HepG2 (cell line): Measurements from ENCODE around the gene SBK1. TPM values are rescaled to one million over a fixed set of nuclear protein-coding genes. Genes with fewer than 3 reads are reported as not detected.
A peak's percentile ranks its signal among the peaks of the same experiment; 100 is the strongest.

ENCODE experiments used
- BRD4 ChIP-seq: sonication (generic); formaldehyde crosslinking; IDR thresholded peaks from 2 replicates; pipeline ENCODE4 v1.4.0; 2020; ENCODE audit warnings: missing genetic modification reagents
- CENPT ChIP-seq: sonication (generic); formaldehyde crosslinking; IDR thresholded peaks from 2 replicates; pipeline ENCODE4 v1.8.0; 2022; ENCODE audit warnings: low read depth, mild to moderate bottlenecking, moderate library complexity, missing genetic modification reagents
- DDIT3 ChIP-seq: sonication (generic); formaldehyde crosslinking; IDR thresholded peaks from 2 replicates; pipeline ENCODE4 v1.4.0; 2020; ENCODE audit warnings: mild to moderate bottlenecking, missing genetic modification reagents
- EP300 ChIP-seq, 3 experiments: sonication (generic) in 1 of 3; formaldehyde crosslinking in 1 of 3; IDR thresholded peaks; 2 replicates each; pipeline versions ENCODE4 v1.5.1 to v1.6.1; 2011 to 2020; ENCODE audit warnings: low read depth in 2 of 3, low read length in 2 of 3, borderline replicate concordance in 1 of 3, improper control_type of control experiment in 1 of 3, mild to moderate bottlenecking in 1 of 3, missing genetic modification reagents in 1 of 3, moderate library complexity in 1 of 3
- ERF ChIP-seq: IDR thresholded peaks from 2 replicates; pipeline ENCODE4 v1.6.1; 2018; ENCODE audit warnings: missing biosample characterization, missing genetic modification reagents
- ESRRA ChIP-seq: sonication (generic); formaldehyde crosslinking; IDR thresholded peaks from 2 replicates; pipeline ENCODE4 v1.5.1; 2020; ENCODE audit warnings: mild to moderate bottlenecking, low read depth, missing genetic modification reagents
- ETV6 ChIP-seq: sonication (generic); formaldehyde crosslinking; conservative IDR thresholded peaks from 2 replicates; pipeline ENCODE4 v1.4.0; 2020; ENCODE audit warnings: missing genetic modification reagents
- GLI4 ChIP-seq: sonication (generic); formaldehyde crosslinking; IDR thresholded peaks from 2 replicates; pipeline ENCODE4 v1.5.1; 2020; ENCODE audit warnings: missing genetic modification reagents, mild to moderate bottlenecking, moderate library complexity, borderline replicate concordance
- HOXD1 ChIP-seq: sonication (generic); formaldehyde crosslinking; IDR thresholded peaks from 2 replicates; pipeline ENCODE4 v1.5.0; 2020; ENCODE audit warnings: missing genetic modification reagents
- IRF2 ChIP-seq: IDR thresholded peaks from 2 replicates; pipeline ENCODE4 v1.6.1; 2018; ENCODE audit warnings: missing genetic modification reagents, missing compliant biosample characterization
- MAF1 ChIP-seq: sonication (generic); formaldehyde crosslinking; IDR thresholded peaks from 2 replicates; pipeline ENCODE4 v1.5.0; 2020; ENCODE audit warnings: missing genetic modification reagents, borderline replicate concordance
- RARG ChIP-seq: sonication (generic); formaldehyde crosslinking; IDR thresholded peaks from 2 replicates; pipeline ENCODE4 v1.4.0; 2020; ENCODE audit warnings: low read depth, mild to moderate bottlenecking, missing genetic modification reagents
- SP4 ChIP-seq: sonication (generic); formaldehyde crosslinking; IDR thresholded peaks from 2 replicates; pipeline ENCODE4 v1.8.1; 2023; ENCODE audit warnings: mild to moderate bottlenecking, missing genetic modification reagents
- ZBTB46 ChIP-seq: sonication (generic); formaldehyde crosslinking; IDR thresholded peaks from 2 replicates; pipeline ENCODE4 v1.4.0; 2020; ENCODE audit warnings: mild to moderate bottlenecking, missing genetic modification reagents, borderline replicate concordance
- ZNF12 ChIP-seq: sonication (generic); formaldehyde crosslinking; IDR thresholded peaks from 2 replicates; pipeline ENCODE4 v1.5.0; 2020; ENCODE audit warnings: missing genetic modification reagents
- ZNF280B ChIP-seq: sonication (generic); formaldehyde crosslinking; IDR thresholded peaks from 2 replicates; pipeline ENCODE4 v1.5.0; 2020; ENCODE audit warnings: missing genetic modification reagents, mild to moderate bottlenecking, borderline replicate concordance
- ZNF557 ChIP-seq: sonication (generic); formaldehyde crosslinking; IDR thresholded peaks from 2 replicates; pipeline ENCODE4 v1.4.0; 2020; ENCODE audit warnings: missing genetic modification reagents
- ZNF766 ChIP-seq: sonication (generic); formaldehyde crosslinking; IDR thresholded peaks from 2 replicates; pipeline ENCODE4 v1.5.0; 2020; ENCODE audit warnings: missing genetic modification reagents, borderline replicate concordance
- ZNF768 ChIP-seq: sonication (generic); formaldehyde crosslinking; IDR thresholded peaks from 2 replicates; pipeline ENCODE4 v1.4.0; 2020; ENCODE audit warnings: missing genetic modification reagents
- ZSCAN31 ChIP-seq: sonication (generic); formaldehyde crosslinking; IDR thresholded peaks from 2 replicates; pipeline ENCODE4 v1.5.0; 2020; ENCODE audit warnings: low read depth, mild to moderate bottlenecking, missing genetic modification reagents
- polyA plus RNA-seq, 8 experiments: library from polyadenylated mRNA; depleted of rRNA in 3 of 8; stranded (reverse) in 7 of 8; unstranded in 1 of 8; fragments of >200 nt; fragmentation: Illumina TruSeq in 4 of 8; extraction: Trizol in 4 of 8; gene quantifications; 2 replicates each; pipeline versions ENCODE4 v1.2.1 to v1.2.3, GENCODE V29; 2011 to 2016; ENCODE audit warnings: low read depth in 4 of 8, missing spikeins in 1 of 8, mixed read lengths in 1 of 8; ENCODE audit not compliant: insufficient read depth in 1 of 8
- total RNA-seq, 5 experiments: library from RNA; depleted of rRNA; stranded (reverse); fragments of >200 nt; fragmentation: Illumina TruSeq; extraction: Trizol; gene quantifications; 2 replicates each; pipeline ENCODE4 v1.2.3, GENCODE V29; 2016; ENCODE audit warnings: low read depth in 1 of 5
- TF ChIP-seq, protein P1 (sequence below): sonication (generic); formaldehyde crosslinking; IDR thresholded peaks from 2 replicates; pipeline ENCODE4 v1.4.0; 2020; ENCODE audit warnings: mild to moderate bottlenecking, missing genetic modification reagents
- TF ChIP-seq, protein P2 (sequence below): fragments of 450-650 bp; IDR thresholded peaks from 2 replicates; pipeline ENCODE4 v1.6.1; 2017; ENCODE audit warnings: mild to moderate bottlenecking
- TF ChIP-seq, protein P3 (sequence below): sonication (generic); formaldehyde crosslinking; IDR thresholded peaks from 2 replicates; pipeline ENCODE4 v1.5.0; 2020; ENCODE audit warnings: missing genetic modification reagents, mild to moderate bottlenecking, borderline replicate concordance

SBK1 gene
- total and polyA plus RNA-seq, 2 of the 13 experiments (the other 11 are each of a cell fraction or from before 2014, with no cell fraction given), result 0.15 to 0.17 TPM

DNA sequence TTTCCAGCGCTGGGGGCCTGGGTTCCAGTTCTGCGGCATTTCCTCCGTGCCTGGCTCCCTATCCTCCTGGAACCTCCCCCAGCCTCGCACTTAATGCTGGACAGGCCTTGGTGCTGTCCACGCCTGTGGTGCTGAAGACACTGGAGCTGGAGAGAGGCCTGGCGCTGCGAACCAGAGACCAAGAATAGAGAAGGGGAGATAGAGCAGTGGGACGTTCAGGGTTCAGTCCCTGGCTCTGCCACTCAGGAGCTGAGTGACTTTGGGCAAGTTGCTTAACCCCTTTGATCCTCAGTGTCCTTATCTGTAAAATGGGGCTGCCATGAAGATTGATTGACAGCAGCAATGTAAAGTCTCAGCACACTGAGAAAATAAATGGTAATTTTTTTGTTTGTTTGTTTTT is 11.9 kb downstream of the SBK1 start (continued):
- TF ChIP-seq, protein P1, sequence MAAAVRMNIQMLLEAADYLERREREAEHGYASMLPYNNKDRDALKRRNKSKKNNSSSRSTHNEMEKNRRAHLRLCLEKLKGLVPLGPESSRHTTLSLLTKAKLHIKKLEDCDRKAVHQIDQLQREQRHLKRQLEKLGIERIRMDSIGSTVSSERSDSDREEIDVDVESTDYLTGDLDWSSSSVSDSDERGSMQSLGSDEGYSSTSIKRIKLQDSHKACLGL (CRISPR knock-in tag), result peak; percentile 89
- TF ChIP-seq GLI4 (no peak), CENPT (peak; percentile 88), SP4 (CRISPR knock-in tag) (peak; percentile 71), EP300 (IDR thresholded peaks at IDR 0.05; ENCODE audit: low read depth in 2 of 2, low read length in 2 of 2) (no peak), EP300 (CRISPR knock-in tag; IDR thresholded peaks at IDR 0.05; ENCODE audit: borderline replicate concordance) (peak; percentile 46; the same call in 1 of the 2 replicates), HOXD1 (CRISPR knock-in tag) (peak; percentile 92), IRF2 (CRISPR knock-in tag) (peak; percentile 88), ZNF768 (CRISPR knock-in tag) (peak; percentile 76; the same call in 1 of the 2 replicates), ZNF12 (CRISPR knock-in tag) (peak; percentile 95), ZBTB46 (no peak), ESRRA (no peak), MAF1 (CRISPR knock-in tag) (peak; percentile 93; the same call in 1 of the 2 replicates), ZSCAN31 (peak; percentile 38; the same call in 1 of the 2 replicates), ZNF557 (CRISPR knock-in tag) (peak; percentile 97), ETV6 (peak; percentile 94; the same call in 1 of the 2 replicates), ZNF766 (CRISPR knock-in tag) (peak; percentile 96; the same call in 1 of the 2 replicates), DDIT3 (CRISPR knock-in tag) (0 out of 2 replicates have a peak, but pooled peaks have one; percentile 45), ERF (peak; percentile 98), BRD4 (CRISPR knock-in tag) (no peak), RARG (CRISPR knock-in tag) (no peak), ZNF280B (CRISPR knock-in tag) (peak; percentile 79; the same call in 1 of the 2 replicates)
- TF ChIP-seq, protein P2, sequence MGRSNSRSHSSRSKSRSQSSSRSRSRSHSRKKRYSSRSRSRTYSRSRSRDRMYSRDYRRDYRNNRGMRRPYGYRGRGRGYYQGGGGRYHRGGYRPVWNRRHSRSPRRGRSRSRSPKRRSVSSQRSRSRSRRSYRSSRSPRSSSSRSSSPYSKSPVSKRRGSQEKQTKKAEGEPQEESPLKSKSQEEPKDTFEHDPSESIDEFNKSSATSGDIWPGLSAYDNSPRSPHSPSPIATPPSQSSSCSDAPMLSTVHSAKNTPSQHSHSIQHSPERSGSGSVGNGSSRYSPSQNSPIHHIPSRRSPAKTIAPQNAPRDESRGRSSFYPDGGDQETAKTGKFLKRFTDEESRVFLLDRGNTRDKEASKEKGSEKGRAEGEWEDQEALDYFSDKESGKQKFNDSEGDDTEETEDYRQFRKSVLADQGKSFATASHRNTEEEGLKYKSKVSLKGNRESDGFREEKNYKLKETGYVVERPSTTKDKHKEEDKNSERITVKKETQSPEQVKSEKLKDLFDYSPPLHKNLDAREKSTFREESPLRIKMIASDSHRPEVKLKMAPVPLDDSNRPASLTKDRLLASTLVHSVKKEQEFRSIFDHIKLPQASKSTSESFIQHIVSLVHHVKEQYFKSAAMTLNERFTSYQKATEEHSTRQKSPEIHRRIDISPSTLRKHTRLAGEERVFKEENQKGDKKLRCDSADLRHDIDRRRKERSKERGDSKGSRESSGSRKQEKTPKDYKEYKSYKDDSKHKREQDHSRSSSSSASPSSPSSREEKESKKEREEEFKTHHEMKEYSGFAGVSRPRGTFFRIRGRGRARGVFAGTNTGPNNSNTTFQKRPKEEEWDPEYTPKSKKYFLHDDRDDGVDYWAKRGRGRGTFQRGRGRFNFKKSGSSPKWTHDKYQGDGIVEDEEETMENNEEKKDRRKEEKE, result no peak
- TF ChIP-seq, protein P3, sequence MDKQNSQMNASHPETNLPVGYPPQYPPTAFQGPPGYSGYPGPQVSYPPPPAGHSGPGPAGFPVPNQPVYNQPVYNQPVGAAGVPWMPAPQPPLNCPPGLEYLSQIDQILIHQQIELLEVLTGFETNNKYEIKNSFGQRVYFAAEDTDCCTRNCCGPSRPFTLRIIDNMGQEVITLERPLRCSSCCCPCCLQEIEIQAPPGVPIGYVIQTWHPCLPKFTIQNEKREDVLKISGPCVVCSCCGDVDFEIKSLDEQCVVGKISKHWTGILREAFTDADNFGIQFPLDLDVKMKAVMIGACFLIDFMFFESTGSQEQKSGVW (CRISPR knock-in tag), result peak; percentile 86; the same call in 1 of the 2 replicates
